HL-60 (cell line): ENCODE results near the gene MYCN.

Experiments
- DNase-seq, 2 experiments: peaks; one replicate each; pipeline ENCODE4 v3.0.0-alpha.2; 2010 to 2020; ENCODE audit warnings: low read depth in 1 of 2, low spot score in 1 of 2
- H3K27ac ChIP-seq: fragments of 250-450 bp; sonication (Bioruptor Pico); replicated peaks from 2 replicates; pipeline ENCODE4 v1.5.1; 2020; ENCODE audit warnings: mild to moderate bottlenecking, moderate library complexity
- H3K27me3 ChIP-seq: fragments of 250-450 bp; sonication (Bioruptor Pico); 2 replicates; pipeline ENCODE4 v1.5.1; 2021; ENCODE audit warnings: mild to moderate bottlenecking, moderate library complexity; ENCODE audit not compliant: insufficient read depth, poor library complexity, severe bottlenecking
- H3K4me3 ChIP-seq: replicated peaks from 2 replicates; pipeline ENCODE4 v1.5.1; 2011; ENCODE audit warnings: mild to moderate bottlenecking, control low read depth, low read length; ENCODE audit not compliant: insufficient read depth
- GABPA ChIP-seq: IDR thresholded peaks from 2 replicates; pipeline ENCODE4 v1.6.1; 2012; ENCODE audit warnings: low read depth
- POLR2AphosphoS5 ChIP-seq: IDR thresholded peaks from 2 replicates; pipeline ENCODE4 v1.6.1; 2012; ENCODE audit warnings: low read depth
- SPI1 ChIP-seq: IDR thresholded peaks from 2 replicates; pipeline ENCODE4 v1.6.1; 2012; ENCODE audit warnings: low read depth, mild to moderate bottlenecking, borderline replicate concordance
- TF ChIP-seq, protein P1 (sequence below): IDR thresholded peaks from one replicate; pipeline ENCODE4 v1.5.1; 2011; ENCODE audit warnings: low read length, control low read depth, inconsistent platforms; ENCODE audit not compliant: insufficient read depth
- TF ChIP-seq, protein P2 (sequence below): IDR thresholded peaks from 2 replicates; pipeline ENCODE4 v1.6.1; 2012; ENCODE audit warnings: low read depth; ENCODE audit not compliant: insufficient replicate concordance

Gene MYCN

DNA sequence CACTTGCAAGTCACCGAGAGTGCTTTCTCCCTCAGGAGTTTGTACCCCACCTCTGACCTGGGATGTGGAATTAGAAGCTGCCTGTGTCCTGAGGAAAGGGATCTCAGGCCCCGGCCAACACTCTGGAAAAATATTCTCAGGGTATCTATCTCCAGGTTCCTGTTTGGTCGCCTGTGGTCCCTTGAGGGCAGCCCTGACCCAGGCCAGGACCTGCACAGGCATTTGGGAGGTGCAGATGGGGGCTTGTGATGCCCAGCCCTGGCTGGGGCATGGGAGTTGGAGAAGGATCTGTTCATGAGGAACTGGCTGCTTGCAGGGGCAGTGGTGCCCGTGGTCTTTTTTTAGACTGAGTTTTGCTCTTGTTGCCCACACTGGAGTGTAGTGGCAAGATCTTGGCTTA is 46.3 kb downstream of the MYCN start:
- DNase-seq: no peak
- Histone ChIP-seq H3K4me3 (no peak overlapping the region), H3K27me3 (no peaks in the 10 kb centered on the region), H3K27ac (no peak overlapping the region)
- TF ChIP-seq GABPA (no peak), POLR2AphosphoS5 (no peak), SPI1 (no peak)
- TF ChIP-seq, protein P1, sequence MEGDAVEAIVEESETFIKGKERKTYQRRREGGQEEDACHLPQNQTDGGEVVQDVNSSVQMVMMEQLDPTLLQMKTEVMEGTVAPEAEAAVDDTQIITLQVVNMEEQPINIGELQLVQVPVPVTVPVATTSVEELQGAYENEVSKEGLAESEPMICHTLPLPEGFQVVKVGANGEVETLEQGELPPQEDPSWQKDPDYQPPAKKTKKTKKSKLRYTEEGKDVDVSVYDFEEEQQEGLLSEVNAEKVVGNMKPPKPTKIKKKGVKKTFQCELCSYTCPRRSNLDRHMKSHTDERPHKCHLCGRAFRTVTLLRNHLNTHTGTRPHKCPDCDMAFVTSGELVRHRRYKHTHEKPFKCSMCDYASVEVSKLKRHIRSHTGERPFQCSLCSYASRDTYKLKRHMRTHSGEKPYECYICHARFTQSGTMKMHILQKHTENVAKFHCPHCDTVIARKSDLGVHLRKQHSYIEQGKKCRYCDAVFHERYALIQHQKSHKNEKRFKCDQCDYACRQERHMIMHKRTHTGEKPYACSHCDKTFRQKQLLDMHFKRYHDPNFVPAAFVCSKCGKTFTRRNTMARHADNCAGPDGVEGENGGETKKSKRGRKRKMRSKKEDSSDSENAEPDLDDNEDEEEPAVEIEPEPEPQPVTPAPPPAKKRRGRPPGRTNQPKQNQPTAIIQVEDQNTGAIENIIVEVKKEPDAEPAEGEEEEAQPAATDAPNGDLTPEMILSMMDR: no peak
- TF ChIP-seq, protein P2, sequence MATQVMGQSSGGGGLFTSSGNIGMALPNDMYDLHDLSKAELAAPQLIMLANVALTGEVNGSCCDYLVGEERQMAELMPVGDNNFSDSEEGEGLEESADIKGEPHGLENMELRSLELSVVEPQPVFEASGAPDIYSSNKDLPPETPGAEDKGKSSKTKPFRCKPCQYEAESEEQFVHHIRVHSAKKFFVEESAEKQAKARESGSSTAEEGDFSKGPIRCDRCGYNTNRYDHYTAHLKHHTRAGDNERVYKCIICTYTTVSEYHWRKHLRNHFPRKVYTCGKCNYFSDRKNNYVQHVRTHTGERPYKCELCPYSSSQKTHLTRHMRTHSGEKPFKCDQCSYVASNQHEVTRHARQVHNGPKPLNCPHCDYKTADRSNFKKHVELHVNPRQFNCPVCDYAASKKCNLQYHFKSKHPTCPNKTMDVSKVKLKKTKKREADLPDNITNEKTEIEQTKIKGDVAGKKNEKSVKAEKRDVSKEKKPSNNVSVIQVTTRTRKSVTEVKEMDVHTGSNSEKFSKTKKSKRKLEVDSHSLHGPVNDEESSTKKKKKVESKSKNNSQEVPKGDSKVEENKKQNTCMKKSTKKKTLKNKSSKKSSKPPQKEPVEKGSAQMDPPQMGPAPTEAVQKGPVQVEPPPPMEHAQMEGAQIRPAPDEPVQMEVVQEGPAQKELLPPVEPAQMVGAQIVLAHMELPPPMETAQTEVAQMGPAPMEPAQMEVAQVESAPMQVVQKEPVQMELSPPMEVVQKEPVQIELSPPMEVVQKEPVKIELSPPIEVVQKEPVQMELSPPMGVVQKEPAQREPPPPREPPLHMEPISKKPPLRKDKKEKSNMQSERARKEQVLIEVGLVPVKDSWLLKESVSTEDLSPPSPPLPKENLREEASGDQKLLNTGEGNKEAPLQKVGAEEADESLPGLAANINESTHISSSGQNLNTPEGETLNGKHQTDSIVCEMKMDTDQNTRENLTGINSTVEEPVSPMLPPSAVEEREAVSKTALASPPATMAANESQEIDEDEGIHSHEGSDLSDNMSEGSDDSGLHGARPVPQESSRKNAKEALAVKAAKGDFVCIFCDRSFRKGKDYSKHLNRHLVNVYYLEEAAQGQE: no peak

DNA sequence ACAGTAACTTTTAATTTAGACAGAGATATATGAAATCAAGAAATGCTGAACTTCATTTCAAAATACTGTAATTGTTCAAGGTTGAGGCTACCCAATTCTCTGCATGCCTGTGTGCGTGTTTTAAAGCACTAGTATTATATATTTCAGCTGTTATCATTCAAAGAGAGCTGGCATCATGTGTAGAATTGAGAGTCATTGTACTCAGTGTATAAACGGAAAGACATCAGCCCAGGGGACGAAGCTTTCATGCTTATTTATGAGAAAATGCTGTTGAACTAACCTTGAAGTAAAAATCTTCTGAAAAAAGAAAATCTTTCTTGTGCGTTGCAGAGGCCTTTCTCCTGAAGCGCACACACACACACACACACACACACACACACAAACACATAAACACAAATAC is 48.4 kb downstream of the MYCN start:
- no peak for DNase-seq
- H3K27ac ChIP-seq: no peak overlapping the region

DNA sequence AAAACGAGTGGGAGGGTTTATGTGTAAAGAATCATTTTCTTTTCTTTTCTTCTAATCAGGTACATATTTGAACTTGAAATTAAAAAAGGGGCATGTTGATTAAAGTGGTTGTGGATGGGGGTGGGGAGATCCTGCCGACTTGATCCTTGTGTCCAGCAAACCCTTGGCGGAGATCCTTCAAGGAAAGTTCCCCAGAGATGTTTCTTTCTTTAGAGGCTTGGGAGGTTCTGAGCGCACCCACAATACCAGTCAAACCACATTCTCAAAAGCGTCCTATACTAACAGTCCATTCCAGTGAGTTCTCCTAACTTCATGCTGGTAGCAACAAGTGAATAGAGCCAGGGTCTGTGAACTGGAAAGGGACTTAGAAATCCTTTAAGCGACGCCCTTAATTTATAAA is 49.2 kb downstream of the MYCN start:
- DNase-seq: no peak
- Histone ChIP-seq H3K4me3 (no peak overlapping the region), H3K27ac (no peak overlapping the region), H3K27me3 (no peaks in the 10 kb centered on the region)
- TF ChIP-seq GABPA (no peak), SPI1 (no peak), POLR2AphosphoS5 (no peak)
- TF ChIP-seq, protein P2: no peak
- TF ChIP-seq, protein P1: no peak

More for the DNA sequence above, 48.4 kb downstream of the MYCN start:
- H3K4me3 ChIP-seq: no peak overlapping the region
- H3K27me3 ChIP-seq: no peaks in the 10 kb centered on the region
- TF ChIP-seq, protein P1: no peak
- TF ChIP-seq GABPA (no peak), SPI1 (no peak)

DNA sequence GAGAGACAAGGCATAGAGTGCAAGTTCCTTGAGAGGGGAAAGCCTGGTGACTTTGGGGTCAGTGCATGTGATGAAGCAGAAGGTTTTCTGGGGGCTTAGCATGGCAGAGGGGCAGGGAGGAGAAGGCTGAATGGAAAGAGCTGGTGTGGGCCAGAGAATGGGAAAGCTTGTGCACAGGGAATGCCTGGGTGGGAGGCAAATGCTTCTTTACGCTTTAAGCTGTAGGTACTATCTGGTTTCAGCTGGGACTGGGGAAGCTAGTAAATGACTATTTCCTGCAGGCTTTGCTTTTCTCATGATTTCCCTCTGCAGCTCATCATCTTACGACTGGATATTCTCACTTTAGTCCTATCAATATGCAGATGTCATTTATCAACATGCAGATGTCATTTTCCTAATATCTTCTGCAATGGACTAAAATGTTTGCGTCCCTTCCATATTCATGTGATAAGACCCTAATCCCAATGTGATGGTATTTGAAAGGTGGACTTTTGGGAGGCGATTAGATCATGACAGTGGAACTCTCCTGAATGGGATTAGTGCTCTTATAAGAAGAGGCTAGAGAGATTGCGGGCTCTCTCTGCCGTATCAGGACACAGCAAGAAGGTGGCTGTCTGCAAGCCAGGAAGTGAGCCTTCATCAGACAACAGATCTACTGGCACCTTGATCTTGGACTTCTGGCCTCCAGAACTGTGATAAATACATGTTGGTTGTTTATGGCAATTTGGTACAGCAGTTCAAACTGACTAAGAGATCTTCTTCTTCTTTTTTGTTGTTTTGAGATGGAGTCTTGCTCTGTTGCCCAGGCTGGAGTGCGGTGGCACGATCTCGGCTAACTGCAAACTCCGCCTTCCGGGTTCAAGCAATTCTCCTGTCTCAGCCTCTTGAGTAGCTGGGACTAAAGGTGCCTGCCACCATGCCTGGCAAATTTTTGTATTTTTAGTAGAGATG is 50.1 kb downstream of the MYCN start:
- no peak for DNase-seq
- TF ChIP-seq POLR2AphosphoS5: no peak
- TF ChIP-seq, protein P1: no peak
- no peak for TF ChIP-seq SPI1
- TF ChIP-seq GABPA: no peak
- TF ChIP-seq, protein P2: no peak
- no peaks in the 10 kb centered on the region for H3K27me3 ChIP-seq
- H3K27ac ChIP-seq: no peak overlapping the region
- H3K4me3 ChIP-seq: no peak overlapping the region
